Bronchial epithelial cell (primary cell): Measurements from ENCODE around the gene SLC6A1. TPM values are rescaled to one million over a fixed set of nuclear protein-coding genes. Genes with fewer than 3 reads are reported as not detected.

Experiments
- DNase-seq: peaks from one replicate; pipeline ENCODE4 v3.0.0-alpha.2; 2010; ENCODE audit warnings: low read depth
- FAIRE-seq: peaks from 2 replicates; lab custom pipeline; 2011; peaks lifted over from hg19 to GRCh38; lab: Jason Lieb, UNC
- H3K27me3 ChIP-seq: 2 replicates; pipeline ENCODE4 v1.5.1; 2011; ENCODE audit warnings: low read length; ENCODE audit not compliant: control insufficient read depth, insufficient read depth
- H3K36me3 ChIP-seq: 2 replicates; pipeline ENCODE4 v1.5.1; 2011; ENCODE audit warnings: low read length; ENCODE audit not compliant: control insufficient read depth, insufficient read depth
- H3K4me3 ChIP-seq: 2 replicates; pipeline ENCODE4 v1.5.1; 2011; ENCODE audit warnings: mild to moderate bottlenecking, low read depth, low read length, control low read depth
- total RNA-seq: library from RNA; depleted of rRNA; stranded (reverse); fragments of >200 nt; gene quantifications from 2 replicates; pipeline ENCODE4 v1.2.1, GENCODE V29; 2014
- TF ChIP-seq, protein P1 (sequence below): IDR thresholded peaks from 2 replicates; pipeline ENCODE4 v1.5.1; 2011; ENCODE audit warnings: mild to moderate bottlenecking, moderate library complexity, low read length, control low read depth, inconsistent platforms; ENCODE audit not compliant: insufficient read depth, severe bottlenecking

Gene SLC6A1
- total RNA-seq, 1 donor from 2014 or later = not detected

- no peak for DNase-seq
- Histone ChIP-seq H3K36me3 (no peaks in the 10 kb centered on the region), H3K4me3 (no peak overlapping the region), H3K27me3 (peaks cover 13% of the 10 kb centered on the region)
- no peak for FAIRE-seq
- TF ChIP-seq, protein P1, sequence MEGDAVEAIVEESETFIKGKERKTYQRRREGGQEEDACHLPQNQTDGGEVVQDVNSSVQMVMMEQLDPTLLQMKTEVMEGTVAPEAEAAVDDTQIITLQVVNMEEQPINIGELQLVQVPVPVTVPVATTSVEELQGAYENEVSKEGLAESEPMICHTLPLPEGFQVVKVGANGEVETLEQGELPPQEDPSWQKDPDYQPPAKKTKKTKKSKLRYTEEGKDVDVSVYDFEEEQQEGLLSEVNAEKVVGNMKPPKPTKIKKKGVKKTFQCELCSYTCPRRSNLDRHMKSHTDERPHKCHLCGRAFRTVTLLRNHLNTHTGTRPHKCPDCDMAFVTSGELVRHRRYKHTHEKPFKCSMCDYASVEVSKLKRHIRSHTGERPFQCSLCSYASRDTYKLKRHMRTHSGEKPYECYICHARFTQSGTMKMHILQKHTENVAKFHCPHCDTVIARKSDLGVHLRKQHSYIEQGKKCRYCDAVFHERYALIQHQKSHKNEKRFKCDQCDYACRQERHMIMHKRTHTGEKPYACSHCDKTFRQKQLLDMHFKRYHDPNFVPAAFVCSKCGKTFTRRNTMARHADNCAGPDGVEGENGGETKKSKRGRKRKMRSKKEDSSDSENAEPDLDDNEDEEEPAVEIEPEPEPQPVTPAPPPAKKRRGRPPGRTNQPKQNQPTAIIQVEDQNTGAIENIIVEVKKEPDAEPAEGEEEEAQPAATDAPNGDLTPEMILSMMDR = no peak
Measured at GRCh38 chr3:10976770-10977169, 15.8 kb upstream of the SLC6A1 start.

GRCh38 chr3:10977892-10978510 is 14.5 kb upstream of the SLC6A1 start:
- peaks cover 10% of the 10 kb centered on the region for H3K27me3 ChIP-seq
- H3K4me3 ChIP-seq = no peak overlapping the region
- TF ChIP-seq, protein P1 = no peak

GRCh38 chr3:10978956-10979355 is 13.6 kb upstream of the SLC6A1 start:
- Histone ChIP-seq H3K27me3 (peaks cover 7% of the 10 kb centered on the region), H3K36me3 (no peaks in the 10 kb centered on the region), H3K4me3 (no peak overlapping the region)
- FAIRE-seq = no peak
- no peak for DNase-seq
- TF ChIP-seq, protein P1 = no peak

More at GRCh38 chr3:10977892-10978510, 14.5 kb upstream of the SLC6A1 start:
- no peaks in the 10 kb centered on the region for H3K36me3 ChIP-seq
- FAIRE-seq (no peak), DNase-seq (no peak)

GRCh38 chr3:10980312-10980711 is 12.2 kb upstream of the SLC6A1 start:
- H3K4me3 ChIP-seq = no peak overlapping the region
- H3K27me3 ChIP-seq = peaks cover 12% of the 10 kb centered on the region
- no peak for DNase-seq
- FAIRE-seq = no peak
- TF ChIP-seq, protein P1 = no peak
- no peaks in the 10 kb centered on the region for H3K36me3 ChIP-seq

DNA sequence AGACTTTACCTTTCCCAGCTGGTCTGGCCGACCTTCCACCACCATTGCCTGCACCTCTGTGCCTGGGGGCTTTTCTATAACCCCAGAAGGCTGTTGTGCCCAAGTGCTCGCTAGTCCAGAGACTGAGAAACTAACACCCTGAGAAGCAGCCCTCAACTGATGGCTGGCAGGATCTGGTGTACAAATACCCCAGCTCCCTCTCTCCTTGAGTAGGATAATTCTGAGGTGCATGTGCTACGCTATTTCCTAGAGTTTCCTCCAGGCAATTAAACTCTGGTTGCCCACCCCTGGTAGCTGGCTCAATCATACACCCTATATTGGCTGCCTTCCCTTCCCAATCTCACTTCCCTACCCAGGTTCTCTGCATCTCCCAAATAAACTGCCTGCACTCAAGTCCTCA is 11.5 kb upstream of the SLC6A1 start:
- DNase-seq (no peak), FAIRE-seq (no peak)
- H3K4me3 ChIP-seq = no peak overlapping the region
- H3K36me3 ChIP-seq = no peaks in the 10 kb centered on the region
- H3K27me3 ChIP-seq = peaks cover 12% of the 10 kb centered on the region
- TF ChIP-seq, protein P1 = no peak

GRCh38 chr3:10981961-10982360 is 10.6 kb upstream of the SLC6A1 start:
- Histone ChIP-seq H3K4me3 (no peak overlapping the region), H3K36me3 (no peaks in the 10 kb centered on the region), H3K27me3 (peaks cover 12% of the 10 kb centered on the region)
- TF ChIP-seq, protein P1 = no peak
- DNase-seq (peak; percentile 58), FAIRE-seq (no peak)
